ENCODE measurements around the gene HOXC10.

DNA sequence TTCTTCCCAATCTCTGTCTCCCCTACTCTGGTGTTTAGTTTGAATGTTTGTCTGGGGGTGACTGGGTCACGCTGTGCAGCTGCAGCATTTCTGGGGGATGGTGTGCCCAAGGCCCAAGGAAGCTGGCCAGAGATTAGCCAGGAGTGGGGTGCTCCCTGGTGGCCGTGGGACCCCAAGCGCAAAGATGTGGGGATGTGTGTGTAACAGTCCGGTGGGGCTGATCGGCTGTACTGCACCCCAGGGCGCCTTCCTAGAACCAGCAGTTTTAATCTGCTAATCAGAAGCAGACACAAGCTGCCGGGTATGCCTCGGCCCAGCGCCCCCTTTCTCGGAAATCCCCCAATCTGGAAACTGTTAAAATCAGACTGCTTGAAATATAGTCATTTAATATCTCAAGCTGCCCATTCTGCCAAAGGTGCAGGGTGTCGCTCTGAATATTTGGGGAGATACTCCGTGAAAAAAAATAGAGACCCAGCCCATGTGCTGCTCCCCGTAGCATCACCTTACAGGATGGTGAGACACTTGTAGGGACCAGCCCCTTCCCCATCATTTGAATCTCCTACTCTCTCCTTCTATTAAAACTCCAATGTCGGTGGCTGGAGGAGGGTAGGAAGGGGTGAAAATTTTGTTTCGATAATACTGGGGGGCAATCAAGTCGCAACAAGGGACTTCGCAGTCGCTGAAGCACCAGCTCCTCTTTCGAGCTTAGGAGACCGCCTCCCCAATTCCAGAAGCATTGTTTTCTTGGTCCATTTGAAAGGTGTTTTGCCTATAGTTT is 19.3 kb downstream of the HOXC10 start:
- TF ChIP-seq CTCF (IDR thresholded peaks at IDR 0.05; ENCODE audit: insufficient read depth, low read depth, low read length) (no peak), EZH2 (IDR thresholded peaks at IDR 0.05; ENCODE audit: insufficient read depth, low read length) (no peak)

Measured in astrocyte (in vitro differentiated cells and primary cell).